ENCODE measurements around the gene NEO1.
A peak's percentile ranks its signal among the peaks of the same experiment; 100 is the strongest.

NEO1 gene

DNA sequence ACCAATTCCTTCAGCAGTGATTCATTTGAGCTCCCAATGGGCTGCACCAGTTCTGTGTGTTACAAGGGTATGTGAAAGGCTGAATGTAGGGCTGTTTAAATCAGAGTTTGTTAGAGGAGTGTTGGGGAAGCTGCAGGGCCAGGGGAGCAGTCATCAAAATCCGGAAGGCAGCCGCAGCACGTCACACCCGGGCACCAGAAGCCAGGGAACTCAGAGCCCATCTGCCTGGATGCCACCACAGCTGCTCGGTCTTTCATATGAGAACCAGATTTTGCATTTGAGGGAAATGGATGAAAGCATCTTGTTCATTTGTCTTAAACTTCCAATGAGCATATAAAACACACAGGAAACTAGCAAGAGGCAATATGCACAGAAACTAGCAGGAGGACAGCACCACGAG lies 24.2 kb upstream of the NEO1 start:
- DNase-seq, result no peak

DNA sequence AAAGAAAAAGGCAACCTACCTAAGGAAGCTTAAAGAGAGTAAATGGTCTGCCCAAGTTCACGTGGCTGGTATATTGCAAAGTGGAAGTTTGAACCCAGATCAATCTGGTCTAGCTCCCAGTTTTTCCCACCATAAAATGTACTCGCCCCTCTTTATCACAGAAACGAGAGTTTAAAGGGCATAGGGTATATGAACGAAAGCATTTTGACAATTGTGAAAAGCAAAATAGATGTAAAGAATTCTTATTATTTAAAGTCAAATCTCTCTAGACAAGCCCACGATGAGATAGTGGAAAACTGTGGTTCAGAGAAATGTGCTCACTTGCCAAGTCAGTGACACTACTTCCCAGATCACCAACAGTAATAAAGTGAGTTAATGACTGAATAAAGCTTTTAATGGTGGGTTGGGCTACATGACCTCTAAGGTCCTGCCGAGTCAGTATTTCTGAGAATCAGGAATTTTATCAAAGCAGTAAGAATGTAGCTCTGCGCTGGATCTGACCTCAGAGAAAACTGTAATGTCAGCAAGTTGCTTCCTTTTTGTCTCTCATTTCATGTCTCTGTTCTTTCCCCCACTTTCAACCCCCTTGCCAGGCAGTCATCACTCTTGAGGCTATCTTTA lies 23.3 kb upstream of the NEO1 start:
- DNase-seq, result no peak

DNA sequence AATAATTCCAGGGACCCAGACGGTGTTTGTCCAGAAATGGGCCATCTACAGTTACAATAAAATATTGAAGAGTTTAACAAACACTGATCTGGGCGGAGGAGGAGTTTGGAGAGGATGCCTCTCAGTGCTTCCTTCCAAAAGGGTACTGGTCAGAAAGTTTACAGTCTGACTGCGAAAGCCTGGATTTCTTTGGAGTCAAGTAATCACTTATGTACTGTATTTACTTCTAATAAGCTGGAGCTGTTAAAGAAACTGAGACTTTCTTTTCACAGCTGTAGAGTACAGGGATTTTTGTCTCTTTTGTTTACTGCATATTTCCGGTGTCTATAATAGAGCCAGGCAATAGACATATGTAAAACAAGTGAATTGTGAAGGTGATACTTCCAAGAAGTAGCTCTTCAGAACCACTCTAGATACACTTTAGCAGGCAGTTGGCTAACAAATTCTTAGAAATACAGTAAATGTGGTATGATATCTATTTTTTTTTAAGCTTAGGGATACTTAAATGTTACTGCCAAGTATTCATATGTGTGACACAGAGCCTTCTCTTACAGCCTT lies 22.1 kb upstream of the NEO1 start:
- no peak for DNase-seq

DNA sequence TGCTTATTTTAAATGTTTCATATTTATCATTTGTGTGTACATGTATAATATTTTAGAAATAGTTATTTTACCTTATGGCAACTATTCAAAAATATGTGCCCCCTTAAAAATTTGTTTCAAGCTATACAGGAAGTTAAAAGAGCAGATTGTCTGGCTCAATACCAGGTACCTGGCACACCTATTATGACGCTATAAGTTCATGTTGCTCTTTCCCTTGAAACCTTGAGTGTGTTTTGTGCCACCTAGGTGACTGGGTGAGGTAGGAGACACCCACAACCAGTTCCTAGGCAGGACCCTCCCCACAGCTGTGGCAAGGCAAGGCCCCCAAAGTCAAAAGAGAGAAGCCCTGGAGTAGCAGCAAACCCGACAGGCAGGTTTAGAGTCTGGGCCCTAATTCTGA lies 20.6 kb upstream of the NEO1 start:
- no peak for DNase-seq

DNA sequence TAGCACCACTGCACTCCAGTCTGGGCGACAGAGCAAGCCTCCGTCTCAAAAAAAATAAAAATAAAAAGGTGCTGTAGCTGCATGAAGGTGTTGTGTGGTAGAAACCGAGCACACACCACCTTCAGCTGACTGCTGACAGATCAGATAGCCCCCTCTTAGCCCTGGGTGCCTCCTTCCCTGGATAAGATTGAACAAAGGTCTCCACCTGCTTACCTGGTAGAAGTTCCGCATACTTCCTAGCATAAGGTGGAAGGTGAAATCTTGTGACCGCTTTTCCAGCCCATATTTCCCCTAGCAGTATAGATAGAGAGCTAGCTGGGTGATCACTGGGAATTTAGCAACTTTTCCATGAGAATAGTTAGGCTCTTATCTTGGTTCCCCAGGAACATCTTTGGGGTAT lies 18.7 kb upstream of the NEO1 start:
- DNase-seq, result no peak

DNA sequence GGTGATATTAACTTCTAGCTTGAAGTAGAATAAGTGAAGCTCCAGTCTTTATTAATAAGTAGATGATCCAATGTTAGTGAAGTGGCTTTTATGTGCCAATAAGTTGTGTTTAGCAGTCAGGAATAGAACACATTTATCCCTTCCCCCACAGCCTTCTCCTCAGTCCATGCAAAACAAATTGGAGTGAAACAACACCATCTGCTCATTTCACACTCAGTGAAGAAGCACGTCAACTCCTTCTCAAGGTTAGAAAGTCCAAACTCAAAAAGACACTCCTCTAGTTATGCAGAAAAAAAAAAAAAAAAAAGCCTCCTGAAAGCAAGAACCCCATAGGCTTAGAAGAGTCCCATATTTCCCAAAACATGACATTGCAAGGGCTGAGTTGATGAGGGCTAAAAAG lies 18.0 kb upstream of the NEO1 start:
- DNase-seq, result no peak

DNA sequence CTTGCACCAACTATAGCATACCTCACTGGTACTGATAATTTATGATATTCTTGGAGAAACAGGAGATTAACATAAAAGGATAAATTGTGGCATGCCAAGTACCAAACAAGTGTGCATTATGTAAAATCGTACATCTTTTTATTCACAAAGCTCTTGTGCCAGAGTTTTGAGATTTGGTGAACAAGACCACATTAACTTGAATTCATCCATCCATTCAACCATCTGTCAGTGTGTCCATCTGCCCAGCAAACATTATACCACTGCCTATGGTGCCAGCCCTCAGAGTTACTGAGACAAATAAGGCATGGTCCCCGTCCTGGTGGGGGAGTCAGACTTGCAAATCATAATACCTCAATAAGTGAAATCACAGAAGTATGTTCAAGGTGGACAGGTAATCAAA lies 17.0 kb upstream of the NEO1 start:
- no peak for DNase-seq

DNA sequence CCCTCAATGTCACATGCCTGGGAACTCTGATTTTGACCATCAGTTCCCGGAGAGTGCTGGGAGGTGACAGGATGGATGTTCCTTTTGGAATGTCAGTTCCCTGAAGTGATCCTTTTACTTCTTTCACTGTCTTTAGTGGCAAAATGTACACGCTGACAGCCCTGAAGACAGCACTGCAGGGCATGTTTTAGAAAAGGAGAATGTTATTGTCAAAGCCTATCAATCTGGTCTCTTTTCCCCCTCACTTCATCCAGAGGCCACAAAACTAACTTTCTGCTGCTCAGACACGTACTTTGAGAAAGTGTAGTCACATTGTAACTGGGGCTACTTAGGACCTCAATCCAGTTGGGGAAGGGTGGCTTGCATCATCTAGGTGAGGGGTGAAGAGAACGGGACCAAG lies 14.0 kb upstream of the NEO1 start:
- DNase-seq, result no peak

DNA sequence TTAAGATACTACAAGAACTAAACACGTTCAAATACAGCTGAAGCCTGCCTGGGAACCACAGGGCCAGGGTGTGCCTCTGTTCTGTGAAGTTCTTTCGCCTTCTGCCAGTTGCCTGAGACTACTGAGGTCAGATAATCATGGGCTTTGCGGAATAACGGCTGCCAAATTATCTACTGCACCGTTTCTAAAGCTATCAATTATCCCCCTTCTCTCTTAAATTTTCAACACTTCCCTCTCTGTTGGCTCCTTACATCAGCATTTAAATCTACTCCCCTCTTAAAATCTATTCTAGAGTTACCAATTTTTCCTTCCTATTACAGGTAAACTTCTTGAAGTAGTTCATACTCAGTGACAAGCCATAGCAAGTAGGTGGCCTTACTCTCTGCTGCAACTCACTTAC lies 6.2 kb upstream of the NEO1 start:
- DNase-seq, result no peak

DNA sequence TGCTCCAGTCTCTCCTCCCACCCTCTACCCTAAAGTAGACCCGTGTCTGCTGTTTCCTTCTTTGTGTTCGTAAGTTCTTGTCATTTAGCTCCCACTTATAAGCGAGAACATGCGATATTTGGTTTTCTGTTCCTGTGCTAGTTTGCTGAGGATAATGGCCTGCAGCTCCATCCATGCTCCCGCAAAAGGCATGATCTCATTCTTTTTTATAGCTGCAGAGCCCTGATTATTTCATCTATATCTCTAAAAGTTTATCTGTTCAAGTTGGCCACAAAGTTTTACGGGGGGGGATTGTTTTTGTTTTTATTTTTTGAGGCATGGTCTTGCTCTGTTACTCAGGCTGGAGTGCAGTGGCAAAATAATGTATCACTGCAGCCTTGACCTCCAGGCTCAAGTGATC lies 4.4 kb upstream of the NEO1 start:
- DNase-seq, result no peak

DNA sequence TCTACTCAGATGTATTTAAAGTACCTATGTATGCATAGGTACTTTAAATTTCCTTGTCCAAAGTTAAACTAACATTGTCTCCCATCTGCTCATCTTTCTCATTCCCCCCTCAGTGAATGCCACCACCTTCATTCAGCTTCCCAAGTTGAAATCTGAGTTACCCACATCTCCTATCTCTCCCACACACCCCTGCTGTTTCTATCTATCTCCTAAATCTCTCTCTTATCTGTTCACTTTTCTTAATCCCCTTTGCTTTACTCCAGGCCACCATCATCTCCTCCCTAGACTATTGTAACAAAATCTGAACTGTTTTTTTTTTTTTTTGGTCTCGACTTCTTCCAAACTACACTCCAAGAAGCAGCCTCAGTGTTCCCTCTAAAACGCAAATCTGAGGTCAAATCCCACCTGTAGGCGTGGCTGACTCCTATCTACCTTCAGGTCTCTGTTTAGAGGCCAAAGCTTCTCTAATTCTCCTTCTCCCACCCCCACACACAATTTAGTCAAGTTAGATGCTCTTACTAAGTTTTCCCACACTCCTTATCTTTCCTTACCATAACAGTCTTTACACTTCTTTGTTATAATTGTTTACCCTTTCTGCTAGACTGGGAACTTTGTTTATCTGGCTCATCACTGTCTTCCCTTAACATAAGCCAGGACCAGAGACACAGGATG lies 3.5 kb upstream of the NEO1 start:
- DNase-seq, result no peak

DNA sequence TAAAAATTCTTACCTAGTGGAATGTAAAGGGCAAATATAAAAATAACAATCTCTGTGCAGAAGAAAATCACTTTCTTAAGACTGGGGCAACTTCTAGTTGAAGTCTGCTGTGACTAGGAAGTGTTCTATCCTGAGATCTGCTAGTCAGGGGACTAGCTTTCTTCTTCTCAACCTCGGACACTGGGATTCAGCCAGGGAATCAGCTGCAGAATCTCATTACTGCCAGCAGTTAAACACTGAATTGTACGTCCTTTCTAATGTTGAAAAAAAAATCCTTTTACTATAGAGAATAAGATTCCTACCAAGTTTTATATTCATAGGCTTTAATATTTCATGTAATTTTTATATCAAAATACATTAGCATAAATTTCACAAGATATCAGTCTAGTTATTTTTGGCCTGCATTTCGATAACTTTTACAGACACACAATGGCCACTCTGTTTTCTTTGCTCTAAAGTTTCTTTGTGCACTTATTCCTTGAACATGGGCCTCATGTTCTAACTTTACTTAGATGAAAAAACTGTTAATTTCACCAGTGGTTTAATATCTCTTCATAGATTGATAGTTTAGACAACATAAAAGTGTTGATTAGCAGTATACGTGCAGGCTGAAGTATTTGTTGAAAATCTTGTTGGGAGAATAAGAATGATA lies 2.6 kb upstream of the NEO1 start:
- no peak for DNase-seq

DNA sequence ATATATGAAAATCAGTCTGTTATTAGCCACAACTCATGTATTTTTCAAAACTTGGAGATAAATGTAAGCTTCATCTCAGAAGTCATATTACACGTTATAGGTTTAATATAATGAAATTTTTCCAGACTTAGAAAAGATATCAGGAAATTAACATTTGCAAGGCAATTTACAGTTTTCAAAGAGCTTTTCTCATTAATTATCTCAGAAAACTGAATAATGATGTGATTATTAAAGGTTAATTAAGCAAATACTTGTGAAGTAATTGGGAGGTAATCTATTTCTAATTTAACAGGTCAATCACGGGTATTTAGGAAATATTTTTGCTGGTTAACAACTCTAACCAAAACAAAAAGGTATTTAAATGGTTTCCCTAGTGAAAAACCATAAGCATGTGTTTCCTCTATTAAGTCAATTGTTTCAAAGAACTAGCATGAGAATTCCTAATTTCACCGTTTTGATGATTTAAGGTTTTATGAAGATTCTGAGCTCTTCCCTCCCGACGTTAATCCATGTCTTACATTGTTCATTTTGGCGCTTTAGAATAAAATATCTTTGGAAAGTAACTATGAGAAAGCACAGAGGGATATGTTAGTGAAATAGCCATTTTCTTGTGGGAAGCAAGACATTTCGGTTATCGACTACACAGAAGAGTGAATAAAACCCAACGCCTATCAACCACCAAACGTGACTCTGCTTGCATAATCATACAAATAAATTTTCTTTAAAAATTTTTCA lies 1.5 kb upstream of the NEO1 start:
- no peak for DNase-seq

DNA sequence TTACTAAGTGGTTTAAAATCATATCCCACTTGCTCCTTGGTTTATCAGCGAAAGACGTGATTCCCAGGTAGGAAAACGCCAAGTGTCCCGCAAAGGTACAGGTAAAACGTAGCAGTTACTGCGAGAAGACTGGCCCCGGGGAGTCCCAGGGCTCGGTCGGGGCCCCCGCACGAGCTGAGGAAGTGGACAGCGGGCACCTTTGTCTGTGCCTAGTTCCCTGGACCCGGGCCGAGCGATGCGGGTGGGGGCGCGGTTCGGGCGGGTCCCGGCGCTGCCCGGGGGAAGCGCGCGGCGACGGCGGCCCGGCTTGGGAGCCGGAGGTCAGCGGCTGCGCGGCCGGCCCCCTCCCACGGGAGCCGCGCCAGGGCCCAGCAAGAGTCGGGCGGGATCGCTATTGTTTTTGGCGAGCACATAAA lies 864 bp upstream of the NEO1 start:
- DNase-seq, result no peak

DNA sequence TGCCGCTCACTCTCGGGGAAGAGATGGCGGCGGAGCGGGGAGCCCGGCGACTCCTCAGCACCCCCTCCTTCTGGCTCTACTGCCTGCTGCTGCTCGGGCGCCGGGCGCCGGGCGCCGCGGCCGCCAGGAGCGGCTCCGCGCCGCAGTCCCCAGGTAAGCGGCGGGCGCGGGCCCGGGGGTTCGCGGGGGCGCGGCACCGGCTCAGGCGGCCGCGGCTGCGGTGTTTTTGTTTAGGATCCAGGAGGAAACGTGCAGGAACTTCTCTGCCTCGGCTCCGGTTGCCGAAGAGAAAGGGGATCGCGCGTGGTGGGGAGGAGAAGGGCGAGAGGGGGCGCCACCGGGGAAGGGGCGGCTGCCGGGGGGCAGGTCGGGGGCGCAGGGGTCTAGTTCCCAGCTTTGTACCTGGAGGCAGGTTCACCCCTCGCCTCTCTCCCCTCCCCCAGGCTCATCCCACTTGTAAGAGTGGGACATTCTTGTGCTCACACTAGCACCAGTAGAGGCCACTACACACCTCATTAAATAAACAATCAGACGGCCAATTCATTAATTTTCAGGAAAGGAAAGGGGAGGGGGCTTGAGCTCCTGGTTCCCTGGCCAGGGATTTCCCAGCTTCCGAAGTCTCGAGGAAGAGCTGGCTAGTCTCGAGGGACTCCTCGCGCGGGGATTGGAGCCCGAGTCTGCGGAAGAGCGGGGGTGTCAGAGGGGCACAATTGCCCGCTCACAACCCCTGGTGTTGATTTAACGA lies 562 bp downstream of the NEO1 start:
- DNase-seq, result peak; percentile 70

DNA sequence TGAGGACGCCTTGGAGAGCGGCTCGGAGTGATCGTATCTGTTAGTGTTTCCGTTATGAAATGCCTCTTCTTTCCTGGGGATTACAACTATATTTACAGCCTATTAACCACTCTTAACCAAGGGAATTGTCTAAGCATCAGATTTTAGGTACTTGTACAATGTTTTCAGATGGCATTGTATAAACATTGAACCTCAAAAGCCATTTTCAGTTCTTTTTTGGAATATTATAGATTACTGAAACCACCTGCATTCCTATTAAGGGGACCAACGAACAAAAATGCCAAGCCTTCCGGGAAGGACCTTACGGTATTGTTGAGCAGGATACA lies 1.1 kb downstream of the NEO1 start:
- DNase-seq, result no peak

DNA sequence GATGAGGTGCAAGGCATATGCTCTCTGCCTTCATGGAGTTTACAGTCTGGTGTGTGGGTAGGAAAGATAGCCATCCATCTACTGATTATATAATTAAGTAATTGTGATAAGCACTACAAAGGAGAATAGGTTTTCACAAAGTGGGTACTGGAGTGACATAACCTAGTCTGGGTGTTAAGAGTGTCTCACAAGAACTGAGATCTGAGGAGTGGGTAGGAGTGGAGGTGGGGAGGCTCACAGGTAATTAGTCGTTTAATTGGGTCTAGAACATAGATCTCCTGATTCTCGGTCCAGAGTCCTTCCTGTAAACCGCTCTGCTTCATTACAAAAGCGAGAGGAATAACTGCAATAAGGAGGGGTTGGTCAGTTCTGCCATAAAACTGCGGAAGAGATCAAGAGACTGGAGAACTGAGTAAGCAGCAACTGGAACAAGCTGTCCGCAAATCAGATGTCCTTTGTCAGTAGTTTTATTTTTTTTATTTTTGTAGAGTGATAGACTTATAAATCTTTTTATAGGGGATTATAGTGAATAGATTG lies 2.2 kb downstream of the NEO1 start:
- DNase-seq, result no peak

DNA sequence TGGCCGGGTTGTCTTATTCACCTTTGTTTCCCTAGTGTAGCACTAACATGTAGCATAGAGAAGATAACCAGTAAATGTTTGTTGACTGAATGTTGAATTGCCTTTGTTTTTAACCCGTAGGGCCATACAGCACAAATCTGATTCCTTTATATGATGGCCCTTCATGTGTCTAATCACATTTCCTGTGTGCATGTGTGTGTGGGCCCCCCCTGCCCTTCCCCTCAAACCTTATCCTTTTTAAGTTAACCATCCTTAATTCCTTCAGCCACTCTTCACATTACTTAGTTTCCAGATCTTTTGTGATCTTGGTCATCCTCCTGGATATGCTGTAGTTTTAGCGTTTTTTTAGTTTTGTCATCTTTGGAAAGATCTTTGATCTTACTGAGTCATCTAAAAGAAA lies 4.2 kb downstream of the NEO1 start:
- no peak for DNase-seq

DNA sequence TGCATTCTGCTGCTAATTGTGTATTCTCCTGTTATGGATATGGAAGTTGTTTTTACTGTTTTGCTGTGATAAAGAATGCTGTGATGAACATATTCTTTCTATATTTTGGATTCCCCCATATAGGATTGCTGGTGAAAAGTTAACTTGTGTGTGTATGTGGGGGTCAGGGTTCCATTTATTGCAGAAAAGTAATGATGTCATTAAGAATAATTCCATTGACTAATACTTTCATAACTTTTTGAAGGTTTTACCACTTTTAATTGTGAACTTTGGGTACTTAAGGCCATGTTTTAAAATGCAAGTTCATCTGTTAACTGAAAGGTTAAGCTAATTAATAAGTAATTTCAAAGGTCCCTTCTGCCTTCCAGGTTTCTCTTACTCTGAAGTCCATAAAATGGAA lies 6.2 kb downstream of the NEO1 start:
- no peak for DNase-seq

DNA sequence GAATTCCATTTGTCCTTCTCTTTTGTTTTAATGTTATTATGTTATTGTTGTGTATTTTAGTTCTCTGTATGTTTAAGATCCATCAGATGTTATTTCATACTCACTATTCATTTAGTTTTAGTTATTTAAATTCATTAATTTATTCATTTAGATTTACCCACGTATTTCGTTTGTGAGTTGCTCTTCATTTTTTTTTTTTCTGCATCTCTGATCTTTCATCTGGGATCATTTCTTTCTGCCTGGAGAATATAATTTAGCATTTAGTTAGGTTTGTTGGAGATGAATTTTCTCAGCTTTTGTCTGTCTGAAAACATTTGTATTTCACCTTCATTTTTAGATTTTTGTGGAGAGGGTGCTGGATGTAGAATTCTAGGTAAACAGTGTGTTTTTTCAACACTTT lies 12.9 kb downstream of the NEO1 start:
- no peak for DNase-seq

DNA sequence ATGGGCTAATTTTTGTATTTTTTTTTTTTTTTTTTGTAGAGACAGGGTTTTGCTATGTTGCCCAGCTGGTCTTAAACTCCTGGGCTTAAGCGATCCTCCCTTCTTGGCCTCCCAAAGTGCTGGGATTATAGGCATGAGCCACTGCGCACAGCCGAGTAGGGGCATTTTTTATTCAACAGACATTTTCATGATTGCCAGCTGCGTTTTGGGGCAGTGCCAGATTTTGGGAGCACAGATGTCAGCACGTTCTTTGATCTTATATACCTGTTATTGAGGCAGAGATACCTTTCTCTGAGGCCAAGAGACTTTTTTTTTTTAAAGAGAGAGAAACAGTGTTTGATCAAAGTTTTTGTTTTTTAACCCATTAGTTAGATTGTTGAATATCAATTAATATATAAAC lies 16.8 kb downstream of the NEO1 start:
- DNase-seq, result no peak

DNA sequence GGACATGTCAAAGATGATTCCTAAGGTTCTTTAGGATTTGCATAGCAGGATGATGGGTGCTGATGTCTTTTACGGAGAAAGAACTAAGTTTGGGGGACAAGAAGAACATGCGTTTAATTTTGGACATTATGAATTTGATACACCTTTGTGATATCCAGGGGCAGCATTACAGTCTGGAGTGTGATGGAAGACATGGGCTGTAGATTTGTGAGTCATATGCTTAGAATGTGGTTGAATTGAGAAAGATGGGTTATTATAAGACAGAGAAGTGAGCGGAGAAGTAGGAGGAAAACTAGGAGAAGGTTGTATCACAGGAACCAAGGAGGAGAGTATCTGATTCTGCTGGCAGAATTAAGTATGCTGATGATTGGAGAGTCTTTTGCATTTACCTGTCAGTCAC lies 20.6 kb downstream of the NEO1 start:
- DNase-seq, result no peak

Measured in right kidney (tissue), 1 donor.